GM12874 (cell line): Measurements from ENCODE around the gene PLA2G6.

Experiments
- TF ChIP-seq, protein P1 (sequence below): IDR thresholded peaks from 2 replicates; pipeline ENCODE4 v1.5.1; 2011; ENCODE audit warnings: low read depth, mild to moderate bottlenecking, control low read depth, low read length, moderate library complexity; ENCODE audit not compliant: insufficient read depth

Gene PLA2G6

DNA sequence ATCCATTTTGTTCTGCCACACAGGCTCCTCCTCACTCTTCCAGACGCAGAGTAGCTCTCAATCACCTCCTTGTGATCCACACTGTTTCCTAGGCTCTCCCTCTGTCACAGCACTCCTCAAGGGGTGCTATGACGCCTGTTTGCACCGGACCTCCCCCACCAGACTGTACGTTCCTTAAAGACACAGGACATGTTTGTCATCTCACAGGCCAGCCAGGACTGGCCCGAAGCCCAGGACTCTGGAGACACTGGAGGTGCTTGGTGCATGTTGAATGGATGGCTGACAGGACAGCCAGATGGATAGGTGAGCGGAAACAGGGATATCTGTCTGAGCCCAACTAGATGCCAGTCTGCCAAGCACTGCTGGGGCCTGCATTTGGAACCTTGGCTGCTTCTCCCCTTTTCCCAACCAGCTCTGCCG is 13.6 kb downstream of the PLA2G6 start:
- TF ChIP-seq, protein P1, sequence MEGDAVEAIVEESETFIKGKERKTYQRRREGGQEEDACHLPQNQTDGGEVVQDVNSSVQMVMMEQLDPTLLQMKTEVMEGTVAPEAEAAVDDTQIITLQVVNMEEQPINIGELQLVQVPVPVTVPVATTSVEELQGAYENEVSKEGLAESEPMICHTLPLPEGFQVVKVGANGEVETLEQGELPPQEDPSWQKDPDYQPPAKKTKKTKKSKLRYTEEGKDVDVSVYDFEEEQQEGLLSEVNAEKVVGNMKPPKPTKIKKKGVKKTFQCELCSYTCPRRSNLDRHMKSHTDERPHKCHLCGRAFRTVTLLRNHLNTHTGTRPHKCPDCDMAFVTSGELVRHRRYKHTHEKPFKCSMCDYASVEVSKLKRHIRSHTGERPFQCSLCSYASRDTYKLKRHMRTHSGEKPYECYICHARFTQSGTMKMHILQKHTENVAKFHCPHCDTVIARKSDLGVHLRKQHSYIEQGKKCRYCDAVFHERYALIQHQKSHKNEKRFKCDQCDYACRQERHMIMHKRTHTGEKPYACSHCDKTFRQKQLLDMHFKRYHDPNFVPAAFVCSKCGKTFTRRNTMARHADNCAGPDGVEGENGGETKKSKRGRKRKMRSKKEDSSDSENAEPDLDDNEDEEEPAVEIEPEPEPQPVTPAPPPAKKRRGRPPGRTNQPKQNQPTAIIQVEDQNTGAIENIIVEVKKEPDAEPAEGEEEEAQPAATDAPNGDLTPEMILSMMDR: no peak

DNA sequence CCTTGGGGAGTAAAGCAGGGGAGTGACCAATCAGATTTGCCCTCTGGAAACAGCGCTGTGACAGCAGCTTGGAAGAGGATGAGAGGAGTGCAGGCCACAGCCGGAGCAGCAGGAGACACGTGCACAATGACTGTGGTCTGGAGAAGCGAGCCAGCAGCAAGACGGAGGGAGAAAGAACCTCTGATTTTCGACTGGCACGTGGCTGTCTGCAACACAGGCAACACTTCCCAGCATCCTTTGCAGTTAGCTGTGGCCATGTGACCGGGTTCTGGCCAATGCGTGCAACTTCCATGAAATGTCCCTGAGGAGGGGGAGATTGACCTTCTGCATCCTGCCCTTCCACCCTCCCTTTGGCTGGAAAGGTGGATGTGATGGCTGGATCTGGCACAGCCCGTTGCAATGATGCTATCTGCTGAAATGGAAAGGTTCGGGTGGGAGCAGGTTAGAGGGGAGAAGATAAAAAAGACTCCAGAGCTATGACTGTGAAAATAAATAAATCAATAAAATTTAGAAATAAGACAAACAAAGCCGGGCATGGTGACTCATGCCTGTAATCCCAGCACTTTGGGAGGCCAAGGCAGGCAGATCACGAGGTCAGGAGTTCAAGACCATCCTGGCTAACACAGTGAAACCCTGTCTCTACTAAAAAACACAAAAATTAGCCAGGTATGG is 15.6 kb downstream of the PLA2G6 start:
- TF ChIP-seq, protein P1: no peak

DNA sequence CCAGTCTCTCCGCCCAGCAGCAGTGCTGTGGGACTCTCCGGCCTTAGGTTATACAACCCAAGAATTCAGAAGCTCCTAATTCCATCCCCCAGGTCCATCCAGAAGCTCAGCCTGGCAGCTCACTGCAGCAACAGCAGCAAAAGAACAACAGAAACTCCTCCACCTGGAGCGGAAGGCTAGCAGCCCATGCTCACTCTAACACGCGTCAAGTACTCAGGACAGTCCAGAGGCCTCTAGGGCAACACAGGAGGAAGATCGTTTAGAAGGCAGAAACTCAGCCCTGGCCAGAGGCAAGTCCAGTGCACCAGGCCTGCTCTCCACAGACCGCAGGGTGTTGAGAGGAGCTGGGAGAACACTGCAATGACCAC is 17.1 kb downstream of the PLA2G6 start:
- TF ChIP-seq, protein P1: no peak

GRCh38 chr22:38163844-38164550 is 17.6 kb downstream of the PLA2G6 start:
- TF ChIP-seq, protein P1: no peak

GRCh38 chr22:38162881-38163843 is 18.5 kb downstream of the PLA2G6 start:
- TF ChIP-seq, protein P1: no peak

- TF ChIP-seq, protein P1: no peak
Observed at GRCh38 chr22:38155703-38156102, 25.9 kb downstream of the PLA2G6 start.
